ENCODE measurements around the gene ZBTB42.

Gene ZBTB42

GRCh38 chr14:104772707-104773504 is 28.0 kb upstream of the ZBTB42 start:
- peaks cover 5% of the 10 kb centered on the region; the same call in 1 of the 2 replicates for H3K9me3 ChIP-seq (ENCODE audit: low read depth, low read length)
- no peak overlapping the region for H3K27ac ChIP-seq
- TF ChIP-seq EZH2 (IDR thresholded peaks at IDR 0.05) (no peak), FOXP2 (optimal IDR thresholded peaks at IDR 0.05; ENCODE audit: control extremely low read depth, extremely low read length, insufficient read depth) (no peak), POLR2AphosphoS5 (IDR thresholded peaks at IDR 0.05; ENCODE audit: borderline replicate concordance, low read depth, low read length) (no peak)
- DNase-seq (ENCODE audit: low read depth, low spot score), result no peak
- H3K4me3 ChIP-seq, result no peak overlapping the region
- no peak overlapping the region for H3K9ac ChIP-seq (ENCODE audit: insufficient read length)
- H3K36me3 ChIP-seq (ENCODE audit: insufficient read depth, low read length), result peaks cover 17% of the 10 kb centered on the region; the same call in 1 of the 2 replicates

- H3K4me3 ChIP-seq, result no peak overlapping the region
Observed at GRCh38 chr14:104773505-104774452, 27.1 kb upstream of the ZBTB42 start.

DNA sequence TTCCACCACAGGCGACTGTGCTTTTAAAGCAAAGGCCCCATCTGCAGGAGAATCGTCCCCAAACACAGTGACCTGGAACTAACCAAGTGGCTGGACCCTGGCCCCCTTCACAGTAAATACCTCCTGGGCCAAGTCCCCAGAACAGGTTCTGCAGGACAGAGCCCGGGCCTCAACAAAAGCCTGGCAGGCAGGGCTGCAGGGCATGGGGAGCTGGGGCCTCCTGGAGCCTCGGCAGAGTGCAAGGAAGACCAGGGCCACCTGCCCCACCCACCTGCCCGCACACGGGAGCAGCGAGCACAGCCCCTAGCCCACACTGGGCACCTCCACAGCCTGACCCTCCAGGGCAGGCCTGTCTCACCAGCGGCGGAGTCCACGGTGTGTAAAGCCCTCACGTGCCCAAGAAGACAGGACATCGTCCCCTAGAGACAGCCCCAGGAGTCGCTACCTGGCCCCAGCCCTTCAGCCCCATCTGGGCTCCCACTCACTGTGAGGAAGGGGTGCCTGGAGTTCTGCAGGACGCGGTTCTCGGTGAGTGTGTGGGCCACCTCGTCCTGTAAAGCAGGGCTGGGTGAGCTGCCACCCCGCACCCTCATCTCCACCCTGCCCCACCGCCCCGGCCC is 26.3 kb upstream of the ZBTB42 start:
- Histone ChIP-seq H3K9ac (ENCODE audit: insufficient read length) (no peak overlapping the region), H3K36me3 (ENCODE audit: insufficient read depth, low read length) (peaks cover 17% of the 10 kb centered on the region; the same call in 1 of the 2 replicates), H3K27ac (no peak overlapping the region), H3K4me3 (no peak overlapping the region), H3K9me3 (ENCODE audit: low read depth, low read length) (peaks cover 5% of the 10 kb centered on the region; the same call in 1 of the 2 replicates)
- TF ChIP-seq EZH2 (IDR thresholded peaks at IDR 0.05), result no peak
- no peak for TF ChIP-seq FOXP2 (optimal IDR thresholded peaks at IDR 0.05; ENCODE audit: control extremely low read depth, extremely low read length, insufficient read depth)
- no peak for DNase-seq (ENCODE audit: low read depth, low spot score)

More at GRCh38 chr14:104773505-104774452, 27.1 kb upstream of the ZBTB42 start:
- no peak for TF ChIP-seq POLR2AphosphoS5 (IDR thresholded peaks at IDR 0.05; ENCODE audit: borderline replicate concordance, low read depth, low read length)
- no peak for TF ChIP-seq EZH2 (IDR thresholded peaks at IDR 0.05)
- TF ChIP-seq FOXP2 (optimal IDR thresholded peaks at IDR 0.05; ENCODE audit: control extremely low read depth, extremely low read length, insufficient read depth), result no peak
- no peak overlapping the region for H3K27ac ChIP-seq
- H3K9ac ChIP-seq (ENCODE audit: insufficient read length), result no peak overlapping the region
- DNase-seq (ENCODE audit: low read depth, low spot score), result no peak
- peaks cover 17% of the 10 kb centered on the region; the same call in 1 of the 2 replicates for H3K36me3 ChIP-seq (ENCODE audit: insufficient read depth, low read length)
- H3K9me3 ChIP-seq (ENCODE audit: low read depth, low read length), result peaks cover 5% of the 10 kb centered on the region; the same call in 1 of the 2 replicates

DNA sequence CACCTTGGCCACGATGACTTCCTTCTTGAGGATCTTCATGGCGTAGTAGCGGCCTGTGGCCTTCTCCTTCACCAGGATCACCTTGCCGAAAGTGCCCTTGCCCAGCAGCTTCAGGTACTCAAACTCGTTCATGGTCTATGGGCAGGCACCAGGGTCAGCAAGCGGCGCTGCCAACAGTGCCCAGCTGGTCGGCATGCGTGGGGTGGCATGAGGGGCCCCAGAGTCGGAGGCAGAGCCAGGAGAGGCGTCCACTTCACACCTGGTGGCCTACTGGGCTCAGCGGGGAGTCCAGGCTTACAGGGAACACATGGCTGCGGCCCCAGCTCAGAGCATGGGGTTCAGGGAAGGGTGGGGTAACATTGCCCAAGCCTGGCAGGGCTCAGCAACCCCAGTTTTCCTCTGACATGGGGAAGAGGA is 25.8 kb upstream of the ZBTB42 start:
- no peak overlapping the region for H3K27ac ChIP-seq
- no peak overlapping the region for H3K9ac ChIP-seq (ENCODE audit: insufficient read length)
- H3K4me3 ChIP-seq, result no peak overlapping the region
- DNase-seq (ENCODE audit: low read depth, low spot score), result no peak
- TF ChIP-seq FOXP2 (optimal IDR thresholded peaks at IDR 0.05; ENCODE audit: control extremely low read depth, extremely low read length, insufficient read depth) (no peak), EZH2 (IDR thresholded peaks at IDR 0.05) (no peak), POLR2AphosphoS5 (IDR thresholded peaks at IDR 0.05; ENCODE audit: borderline replicate concordance, low read depth, low read length) (no peak)
- peaks cover 17% of the 10 kb centered on the region; the same call in 1 of the 2 replicates for H3K36me3 ChIP-seq (ENCODE audit: insufficient read depth, low read length)
- H3K9me3 ChIP-seq (ENCODE audit: low read depth, low read length), result peaks cover 5% of the 10 kb centered on the region; the same call in 1 of the 2 replicates

DNA sequence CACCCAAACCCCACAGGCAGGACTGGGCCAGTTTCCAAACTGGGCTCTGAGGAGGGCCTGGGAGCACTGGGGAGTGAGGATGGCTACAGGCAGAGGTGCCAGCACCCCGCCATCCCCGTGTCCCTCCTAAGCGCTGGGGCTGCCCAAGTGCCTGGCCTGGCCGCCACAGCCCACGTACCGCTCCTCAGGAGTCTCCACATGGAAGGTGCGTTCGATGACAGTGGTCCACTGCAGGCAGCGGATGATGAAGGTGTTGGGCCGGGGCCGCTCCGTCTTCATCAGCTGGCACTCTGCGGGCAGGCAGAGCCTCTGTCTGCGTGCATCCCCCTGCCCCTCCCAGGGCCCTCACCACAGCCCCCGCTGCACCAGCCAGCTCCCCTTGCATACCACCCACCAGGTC is 24.4 kb upstream of the ZBTB42 start:
- DNase-seq (ENCODE audit: low read depth, low spot score), result no peak
- H3K9me3 ChIP-seq (ENCODE audit: low read depth, low read length), result no peaks in the 10 kb centered on the region
- H3K9ac ChIP-seq (ENCODE audit: insufficient read length), result no peak overlapping the region
- H3K36me3 ChIP-seq (ENCODE audit: insufficient read depth, low read length), result peaks cover 12% of the 10 kb centered on the region; the same call in 1 of the 2 replicates
- no peak overlapping the region for H3K27ac ChIP-seq
- TF ChIP-seq POLR2AphosphoS5 (IDR thresholded peaks at IDR 0.05; ENCODE audit: borderline replicate concordance, low read depth, low read length) (no peak), EZH2 (IDR thresholded peaks at IDR 0.05) (no peak), FOXP2 (optimal IDR thresholded peaks at IDR 0.05; ENCODE audit: control extremely low read depth, extremely low read length, insufficient read depth) (no peak)
- no peak overlapping the region for H3K4me3 ChIP-seq

GRCh38 chr14:104776961-104777807 is 23.7 kb upstream of the ZBTB42 start:
- TF ChIP-seq POLR2AphosphoS5 (IDR thresholded peaks at IDR 0.05; ENCODE audit: borderline replicate concordance, low read depth, low read length) (no peak), EZH2 (IDR thresholded peaks at IDR 0.05) (no peak), FOXP2 (optimal IDR thresholded peaks at IDR 0.05; ENCODE audit: control extremely low read depth, extremely low read length, insufficient read depth) (no peak)
- no peak for DNase-seq (ENCODE audit: low read depth, low spot score)
- Histone ChIP-seq H3K9ac (ENCODE audit: insufficient read length) (no peak overlapping the region), H3K9me3 (ENCODE audit: low read depth, low read length) (no peaks in the 10 kb centered on the region), H3K36me3 (ENCODE audit: insufficient read depth, low read length) (peaks cover 5% of the 10 kb centered on the region; the same call in 1 of the 2 replicates), H3K4me3 (no peak overlapping the region), H3K27ac (no peak overlapping the region)

- Histone ChIP-seq H3K9me3 (ENCODE audit: low read depth, low read length) (no peaks in the 10 kb centered on the region), H3K27ac (no peak overlapping the region), H3K9ac (ENCODE audit: insufficient read length) (no peak overlapping the region), H3K4me3 (no peak overlapping the region), H3K36me3 (ENCODE audit: insufficient read depth, low read length) (no peaks in the 10 kb centered on the region; the same call in 1 of the 2 replicates)
- no peak for DNase-seq (ENCODE audit: low read depth, low spot score)
- TF ChIP-seq EZH2 (IDR thresholded peaks at IDR 0.05) (no peak), FOXP2 (optimal IDR thresholded peaks at IDR 0.05; ENCODE audit: control extremely low read depth, extremely low read length, insufficient read depth) (no peak), POLR2AphosphoS5 (IDR thresholded peaks at IDR 0.05; ENCODE audit: borderline replicate concordance, low read depth, low read length) (no peak)
Observed at GRCh38 chr14:104777808-104778249, 23.1 kb upstream of the ZBTB42 start.

Measured in SK-N-MC (cell line).